GM18499 (cell line): Measurements from ENCODE around the gene PKN1.

Source experiments
- ATAC-seq: cut with Tn5 transposase; IDR thresholded peaks from one replicate; pipeline ENCODE4 v1.9.1; 2021; ENCODE audit warnings: moderate number of reproducible peaks; ENCODE audit not compliant: insufficient read depth, unreplicated experiment

Gene PKN1

DNA sequence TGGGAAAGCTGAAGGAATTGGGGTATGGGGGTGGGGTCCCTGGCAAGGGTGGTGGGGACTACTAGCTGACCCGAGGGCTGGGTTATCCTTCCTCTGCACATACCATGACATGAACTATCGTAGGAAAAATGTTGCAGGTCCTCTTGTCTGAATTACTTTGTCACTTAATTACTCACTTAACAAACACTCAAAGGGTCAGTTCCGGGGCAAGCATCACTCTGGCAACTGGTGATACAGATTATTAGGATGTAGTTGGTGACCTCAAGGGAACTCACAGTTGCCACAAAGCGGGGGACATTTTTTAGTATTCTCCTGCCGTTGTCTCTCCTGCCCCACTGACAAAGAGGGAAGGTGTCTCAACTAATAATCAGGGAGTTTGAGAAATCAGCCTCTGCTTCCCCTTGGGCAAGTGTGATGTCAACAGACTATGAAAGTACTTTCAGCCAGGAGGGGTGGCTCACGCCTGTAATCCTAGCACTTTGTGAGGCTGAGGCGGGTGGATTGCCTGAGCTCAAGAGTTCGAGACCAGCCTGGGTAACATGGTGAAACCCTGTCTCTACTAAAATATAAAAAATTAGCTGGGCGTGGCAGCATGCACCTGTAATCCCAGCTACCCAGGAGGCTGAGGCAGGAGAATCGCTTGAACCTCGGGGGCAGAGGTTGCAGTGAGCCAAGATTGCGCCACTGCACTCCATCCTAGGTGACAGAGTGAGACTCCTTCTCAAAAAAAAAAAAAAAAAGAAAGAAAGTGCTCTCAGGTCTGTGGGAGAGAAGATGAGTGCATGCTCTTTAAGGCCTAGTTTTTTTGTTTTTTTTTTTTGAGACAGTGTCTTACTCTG is 74.8 kb downstream of the PKN1 start:
- ATAC-seq, result no peak

- ATAC-seq, result no peak
These were observed 77.5 kb downstream of the PKN1 start for GRCh38 chr19:14510311-14511228.

DNA sequence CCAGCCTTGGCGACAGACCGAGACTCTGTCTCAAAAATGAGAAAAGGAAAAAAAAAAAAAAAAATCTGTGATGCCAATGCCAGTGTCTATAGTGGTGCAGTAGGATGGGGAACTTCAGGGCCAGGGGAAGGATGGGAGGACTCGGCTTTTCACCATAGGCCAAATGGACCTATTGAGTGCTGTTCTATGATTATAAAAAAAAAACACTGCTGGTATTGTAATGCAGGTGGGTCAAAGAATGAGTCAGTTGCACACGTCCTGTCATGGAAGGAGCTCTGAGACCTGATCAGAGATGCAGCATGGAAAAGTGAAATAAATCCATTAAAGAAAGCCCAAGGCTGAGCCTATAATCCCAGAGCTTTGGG is 78.1 kb downstream of the PKN1 start:
- no peak for ATAC-seq

DNA sequence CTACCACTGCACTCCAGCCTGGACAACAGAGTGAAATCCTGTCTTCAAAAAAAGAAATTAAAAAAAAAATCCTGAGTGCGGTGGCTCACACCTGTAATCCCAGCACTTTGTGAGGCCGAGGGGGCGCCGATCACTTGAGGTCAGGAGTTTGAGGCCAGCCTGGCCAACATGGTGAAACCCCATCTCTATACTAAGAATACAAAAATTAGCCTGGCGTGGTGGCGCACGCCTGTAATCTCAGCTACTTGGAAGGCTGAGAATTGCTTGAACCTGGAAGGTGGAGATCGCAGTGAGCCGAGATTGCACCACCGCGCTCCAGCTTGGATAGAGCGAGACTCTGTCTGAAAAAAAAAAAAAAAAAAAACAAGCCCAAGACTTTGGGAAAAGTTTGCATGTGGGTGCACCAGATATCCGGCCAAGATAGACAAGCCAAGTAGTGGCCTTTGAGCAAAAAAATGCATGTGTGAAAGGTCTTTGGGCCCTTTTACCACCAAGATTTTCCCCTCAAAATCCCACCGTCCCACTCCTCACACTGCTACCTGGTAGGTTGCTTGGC is 79.4 kb downstream of the PKN1 start:
- no peak for ATAC-seq

GRCh38 chr19:14514215-14514863 is 81.2 kb downstream of the PKN1 start:
- no peak for ATAC-seq

GRCh38 chr19:14515501-14516047 is 82.5 kb downstream of the PKN1 start:
- no peak for ATAC-seq

GRCh38 chr19:14516048-14516534 is 83.0 kb downstream of the PKN1 start:
- ATAC-seq, result no peak

- ATAC-seq, result no peak
These were observed 83.8 kb downstream of the PKN1 start for GRCh38 chr19:14516746-14517438.

DNA sequence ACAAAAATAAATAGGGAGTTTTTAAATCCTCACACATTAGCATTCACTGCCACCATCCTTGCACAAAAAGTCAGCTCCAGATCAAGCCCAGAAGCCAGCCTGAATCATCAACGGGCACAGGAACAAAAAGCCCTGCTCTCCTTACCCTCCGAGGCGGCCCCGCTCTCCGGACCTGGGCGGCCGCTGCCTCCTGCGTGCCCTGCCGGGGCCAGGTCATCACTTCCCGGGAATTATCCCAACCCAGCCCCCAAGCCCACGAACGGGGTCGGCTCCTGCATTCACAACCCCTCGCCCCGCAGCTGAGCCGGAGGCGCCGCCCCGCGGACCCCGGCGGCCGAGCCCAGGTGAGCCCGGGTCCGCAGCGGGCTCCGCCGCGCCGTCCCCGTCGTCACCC is 84.3 kb downstream of the PKN1 start:
- ATAC-seq, result no peak

GRCh38 chr19:14517840-14518505 is 84.9 kb downstream of the PKN1 start, which contains the start of gene DNAJB1:
TSS of gene DNAJB1 (minus strand) at chr19:14518397. CDS start at chr19:14518349, 48 bp downstream.
- peak; percentile 42 for ATAC-seq

GRCh38 chr19:14519245-14519859 is 86.2 kb downstream of the PKN1 start:
- ATAC-seq, result no peak

DNA sequence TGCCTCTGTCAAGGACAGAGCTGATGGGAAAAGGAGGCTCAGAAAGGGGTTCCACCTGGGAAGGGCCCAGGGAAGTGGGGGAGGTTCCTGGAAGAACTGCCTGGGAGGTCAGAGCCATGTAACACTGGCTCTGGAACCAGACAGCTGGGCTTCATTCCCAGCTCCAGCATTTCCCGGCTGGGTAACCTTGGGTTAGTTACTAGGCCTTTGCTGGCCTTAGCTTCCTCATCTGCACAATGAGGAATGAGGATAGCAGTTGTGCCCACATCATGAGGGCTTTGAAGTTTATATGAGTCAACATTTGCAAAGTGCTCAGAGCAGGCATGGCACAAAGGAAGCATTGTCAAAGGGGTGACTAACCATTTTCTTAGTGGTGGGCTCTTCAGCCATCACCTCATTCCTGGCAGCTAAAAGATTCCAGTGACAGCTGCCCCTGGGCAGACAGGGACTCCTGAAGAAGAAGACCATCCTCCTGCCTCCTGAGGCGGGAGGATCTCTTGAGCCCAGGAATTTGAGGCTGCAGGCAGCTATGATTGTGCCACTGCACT is 86.8 kb downstream of the PKN1 start:
- ATAC-seq, result no peak

GRCh38 chr19:14520543-14520942 is 87.4 kb downstream of the PKN1 start:
- ATAC-seq, result no peak
